GM12892 (cell line): ENCODE data around the gene FGF18.

Experiments used
- POLR2A ChIP-seq: IDR thresholded peaks from 2 replicates; pipeline ENCODE4 v1.6.1; 2011; ENCODE audit warnings: low read depth, low read length, control low read depth
- POLR2AphosphoS5 ChIP-seq: IDR thresholded peaks from 2 replicates; pipeline ENCODE4 v1.6.1; 2011; ENCODE audit warnings: low read depth, low read length, control low read depth
- TAF1 ChIP-seq: IDR thresholded peaks from 2 replicates; pipeline ENCODE4 v1.6.1; 2011; ENCODE audit warnings: low read depth, mild to moderate bottlenecking, control low read depth, low read length, borderline replicate concordance

DNA sequence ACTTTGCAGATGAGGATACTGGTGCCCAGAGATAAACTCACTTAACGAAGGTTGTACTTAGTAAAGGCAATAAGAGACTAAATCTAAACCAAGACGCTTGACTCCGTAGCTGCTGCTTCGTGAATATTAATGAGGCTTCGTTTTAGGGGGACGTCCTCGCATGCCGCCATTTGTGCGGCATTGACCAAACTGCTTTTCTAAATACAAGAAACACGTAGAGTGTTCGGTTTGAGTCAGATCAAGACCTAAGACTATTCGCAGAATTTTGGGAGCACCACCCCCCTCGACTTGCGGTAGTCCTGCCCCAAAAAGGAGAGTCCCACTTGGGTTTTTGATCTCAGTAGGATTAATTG lies 30.7 kb upstream of the FGF18 start:
- no peak for TF ChIP-seq POLR2A
- peak; percentile 12; the same call in 1 of the 2 replicates for TF ChIP-seq POLR2AphosphoS5
- TF ChIP-seq TAF1 = no peak
